Liver (tissue), 3 donors: ENCODE results near the gene SEPTIN2.

Experiments
- ATF3 ChIP-seq: IDR thresholded peaks from 2 replicates; pipeline ENCODE4 v1.6.1; 2016; ENCODE audit warnings: antibody characterized with exemption
- CTCF ChIP-seq: fragments of 150-350 bp; IDR thresholded peaks from 2 replicates; pipeline ENCODE4 v1.5.1; 2017; ENCODE audit warnings: improper control_type of control experiment, low read depth, low read length; ENCODE audit not compliant: missing input control
- FOXA2 ChIP-seq: IDR thresholded peaks from 2 replicates; pipeline ENCODE4 v1.6.1; 2016; ENCODE audit warnings: antibody characterized with exemption
- GABPA ChIP-seq, 2 donors: IDR thresholded peaks in 1 of 2; conservative IDR thresholded peaks in 1 of 2; 2 replicates each; pipeline ENCODE4 v1.6.1; 2016; ENCODE audit warnings: antibody characterized with exemption in 2 of 2, mild to moderate bottlenecking in 1 of 2, moderate library complexity in 1 of 2
- JUND ChIP-seq, 2 donors: IDR thresholded peaks; 2 replicates each; pipeline ENCODE4 v1.6.1; 2016; ENCODE audit warnings: antibody characterized with exemption in 2 of 2
- RAD21 ChIP-seq, 2 donors: IDR thresholded peaks; 2 replicates each; pipeline ENCODE4 v1.6.1; 2016; ENCODE audit warnings: antibody characterized with exemption in 2 of 2, mild to moderate bottlenecking in 2 of 2
- REST ChIP-seq: IDR thresholded peaks from 2 replicates; pipeline ENCODE4 v1.6.1; 2016; ENCODE audit warnings: antibody characterized with exemption, mild to moderate bottlenecking
- SP1 ChIP-seq: IDR thresholded peaks from 2 replicates; pipeline ENCODE4 v1.6.1; 2018; ENCODE audit warnings: antibody characterized with exemption, mild to moderate bottlenecking
- TAF1 ChIP-seq: conservative IDR thresholded peaks from 2 replicates; pipeline ENCODE4 v1.6.1; 2016; ENCODE audit warnings: antibody characterized with exemption, mild to moderate bottlenecking
- YY1 ChIP-seq: IDR thresholded peaks from 2 replicates; pipeline ENCODE4 v1.6.1; 2016; ENCODE audit warnings: antibody characterized with exemption, mild to moderate bottlenecking
- ZBTB33 ChIP-seq: IDR thresholded peaks from 2 replicates; pipeline ENCODE4 v1.6.1; 2016; ENCODE audit warnings: antibody characterized with exemption
- donor health status: healthy.
- donor health status: healthy.

GRCh38 chr2:241275504-241275903 lies 40.2 kb upstream of the SEPTIN2 start:
- no peak for TF ChIP-seq ZBTB33
- no peak for TF ChIP-seq YY1
- no peak for TF ChIP-seq CTCF
- TF ChIP-seq SP1: no peak
- TF ChIP-seq GABPA (IDR thresholded peaks at IDR 0.05 in 1 of 2, conservative IDR thresholded peaks at IDR 0.05 in 1 of 2): no peak
- TF ChIP-seq RAD21 (IDR thresholded peaks at IDR 0.05): no peak
- no peak for TF ChIP-seq JUND (IDR thresholded peaks at IDR 0.05)
- no peak for TF ChIP-seq TAF1
- no peak for TF ChIP-seq REST
- no peak for TF ChIP-seq FOXA2
- TF ChIP-seq ATF3: no peak
